Osteocyte (in vitro differentiated cells): ENCODE measurements around the gene ZDHHC7. TPM values are rescaled to one million over a fixed set of nuclear protein-coding genes. Genes with fewer than 3 reads are reported as not detected.

Experiments
- DNase-seq: peaks from one replicate; pipeline ENCODE4 v3.0.0; 2021; ENCODE audit warnings: mixed read lengths; ENCODE audit not compliant: unreplicated experiment; ENCODE audit errors: extremely low spot score
- H3K27ac Mint-ChIP-seq: one replicate; pipeline ENCODE4 v1.8.0; 2021; ENCODE audit warnings: mild to moderate bottlenecking, mixed read lengths; ENCODE audit not compliant: unreplicated experiment
- H3K27me3 Mint-ChIP-seq: one replicate; pipeline ENCODE4 v1.8.0; 2021; ENCODE audit warnings: mixed read lengths; ENCODE audit not compliant: unreplicated experiment
- H3K36me3 Mint-ChIP-seq: one replicate; pipeline ENCODE4 v1.8.0; 2021; ENCODE audit warnings: mixed read lengths; ENCODE audit not compliant: unreplicated experiment
- H3K4me1 Mint-ChIP-seq: one replicate; pipeline ENCODE4 v1.8.0; 2021; ENCODE audit warnings: mixed read lengths; ENCODE audit not compliant: unreplicated experiment
- H3K4me3 Mint-ChIP-seq: one replicate; pipeline ENCODE4 v1.8.0; 2021; ENCODE audit warnings: mild to moderate bottlenecking, moderate library complexity, mixed read lengths; ENCODE audit not compliant: unreplicated experiment
- H3K9me3 Mint-ChIP-seq: one replicate; pipeline ENCODE4 v1.8.0; 2021; ENCODE audit warnings: mixed read lengths; ENCODE audit not compliant: unreplicated experiment
- total RNA-seq: library from RNA; stranded (reverse); gene quantifications from 2 replicates; pipeline ENCODE4 v1.2.1, GENCODE V29; 2021
- TF ChIP-seq, protein P1 (sequence below): fragments of 200-600 bp; sonication (generic); IDR thresholded peaks from 2 replicates; pipeline ENCODE4 v1.5.0; 2021; ENCODE audit warnings: antibody characterized with exemption, mild to moderate bottlenecking, moderate library complexity

ZDHHC7 gene
- total RNA-seq, 1 donor from 2014 or later: 53.7 TPM

DNA sequence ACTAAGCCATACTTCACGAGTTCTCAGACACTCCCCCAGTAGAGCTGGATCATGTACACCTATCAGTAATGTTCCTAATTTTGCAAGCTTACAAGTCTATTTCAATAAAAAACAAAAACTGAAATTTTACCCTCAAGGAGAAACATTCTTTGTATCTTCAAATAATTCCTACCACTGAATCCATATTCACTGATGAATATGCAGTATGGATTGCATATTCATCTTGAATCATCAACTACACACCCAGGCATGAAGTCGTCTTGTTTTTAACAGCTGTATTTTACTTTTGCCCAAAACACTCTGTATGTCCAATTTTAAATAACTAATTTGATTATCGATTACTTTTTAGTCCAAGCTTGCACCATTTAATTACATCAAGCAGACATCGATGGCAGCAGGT is 31.8 kb downstream of the ZDHHC7 start:
- Mint-ChIP-seq H3K27me3 (no peaks in the 10 kb centered on the region), H3K36me3 (peaks cover 46% of the 10 kb centered on the region), H3K27ac (no peak overlapping the region), H3K4me3 (no peak overlapping the region), H3K4me1 (peaks cover 5% of the 10 kb centered on the region), H3K9me3 (no peaks in the 10 kb centered on the region)
- DNase-seq: no peak
- TF ChIP-seq, protein P1, sequence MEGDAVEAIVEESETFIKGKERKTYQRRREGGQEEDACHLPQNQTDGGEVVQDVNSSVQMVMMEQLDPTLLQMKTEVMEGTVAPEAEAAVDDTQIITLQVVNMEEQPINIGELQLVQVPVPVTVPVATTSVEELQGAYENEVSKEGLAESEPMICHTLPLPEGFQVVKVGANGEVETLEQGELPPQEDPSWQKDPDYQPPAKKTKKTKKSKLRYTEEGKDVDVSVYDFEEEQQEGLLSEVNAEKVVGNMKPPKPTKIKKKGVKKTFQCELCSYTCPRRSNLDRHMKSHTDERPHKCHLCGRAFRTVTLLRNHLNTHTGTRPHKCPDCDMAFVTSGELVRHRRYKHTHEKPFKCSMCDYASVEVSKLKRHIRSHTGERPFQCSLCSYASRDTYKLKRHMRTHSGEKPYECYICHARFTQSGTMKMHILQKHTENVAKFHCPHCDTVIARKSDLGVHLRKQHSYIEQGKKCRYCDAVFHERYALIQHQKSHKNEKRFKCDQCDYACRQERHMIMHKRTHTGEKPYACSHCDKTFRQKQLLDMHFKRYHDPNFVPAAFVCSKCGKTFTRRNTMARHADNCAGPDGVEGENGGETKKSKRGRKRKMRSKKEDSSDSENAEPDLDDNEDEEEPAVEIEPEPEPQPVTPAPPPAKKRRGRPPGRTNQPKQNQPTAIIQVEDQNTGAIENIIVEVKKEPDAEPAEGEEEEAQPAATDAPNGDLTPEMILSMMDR: no peak

DNA sequence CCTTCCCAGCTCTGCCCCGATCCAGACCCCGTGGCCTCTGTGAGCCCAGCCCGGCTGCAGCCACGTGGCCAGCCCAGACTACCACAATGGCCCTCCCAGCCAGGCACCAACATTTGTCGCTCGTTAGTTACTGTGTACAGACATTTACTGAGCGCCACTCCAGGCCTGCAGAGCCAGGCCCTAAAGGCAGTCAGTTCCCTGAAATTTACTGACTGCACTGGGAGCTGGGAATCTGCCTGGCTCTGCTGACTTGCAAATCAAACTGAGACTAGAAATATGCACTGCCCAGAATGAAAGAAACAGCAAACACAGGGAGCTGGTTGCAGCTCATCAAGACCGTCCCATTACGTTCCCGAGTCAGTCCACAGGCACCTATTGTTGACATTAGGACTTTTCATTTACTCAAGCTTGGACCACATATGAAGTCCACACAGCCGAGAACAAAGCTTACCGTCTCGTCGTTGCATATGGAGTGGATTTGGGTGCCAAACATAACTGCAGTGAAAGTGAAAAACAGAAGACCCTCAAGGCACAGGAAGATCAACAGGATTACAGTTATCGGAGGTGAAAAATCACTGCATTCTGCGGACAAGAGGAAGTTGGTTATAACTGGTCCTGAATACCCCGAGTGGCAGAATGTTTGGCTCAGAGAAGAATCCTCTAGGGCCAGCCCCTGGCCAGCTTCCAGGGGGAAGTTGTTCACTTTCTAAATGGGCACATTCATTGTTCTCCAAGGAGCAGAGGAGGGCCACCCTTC is 34.5 kb downstream of the ZDHHC7 start:
- Mint-ChIP-seq H3K4me3 (no peak overlapping the region), H3K27me3 (no peaks in the 10 kb centered on the region), H3K9me3 (no peaks in the 10 kb centered on the region), H3K36me3 (peaks cover 42% of the 10 kb centered on the region), H3K4me1 (peaks cover 5% of the 10 kb centered on the region), H3K27ac (no peak overlapping the region)
- TF ChIP-seq, protein P1: no peak
- no peak for DNase-seq

DNA sequence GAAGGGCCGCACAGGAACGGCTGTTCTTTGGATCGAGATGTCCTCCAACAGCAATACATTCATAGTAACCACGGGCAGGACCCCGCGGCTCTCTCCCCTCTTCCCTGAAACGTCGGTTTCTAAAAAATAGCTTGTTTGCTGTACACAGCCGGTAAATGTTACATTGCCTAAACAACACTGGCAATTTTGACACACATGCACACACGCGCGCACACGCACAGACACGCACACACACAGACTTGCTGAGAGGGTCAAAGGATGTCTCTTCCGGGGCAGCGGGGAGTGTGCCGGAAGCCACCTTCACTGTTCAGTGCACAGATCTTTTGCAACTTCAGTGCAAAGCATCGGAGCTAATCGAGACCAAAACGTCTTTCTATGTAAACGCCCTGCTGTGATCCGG is 35.8 kb downstream of the ZDHHC7 start:
- no peaks in the 10 kb centered on the region for H3K27me3 Mint-ChIP-seq
- no peaks in the 10 kb centered on the region for H3K9me3 Mint-ChIP-seq
- no peak for DNase-seq
- H3K4me1 Mint-ChIP-seq: peaks cover 7% of the 10 kb centered on the region
- peaks cover 33% of the 10 kb centered on the region for H3K36me3 Mint-ChIP-seq
- H3K4me3 Mint-ChIP-seq: no peak overlapping the region
- no peak overlapping the region for H3K27ac Mint-ChIP-seq
- TF ChIP-seq, protein P1: no peak

DNA sequence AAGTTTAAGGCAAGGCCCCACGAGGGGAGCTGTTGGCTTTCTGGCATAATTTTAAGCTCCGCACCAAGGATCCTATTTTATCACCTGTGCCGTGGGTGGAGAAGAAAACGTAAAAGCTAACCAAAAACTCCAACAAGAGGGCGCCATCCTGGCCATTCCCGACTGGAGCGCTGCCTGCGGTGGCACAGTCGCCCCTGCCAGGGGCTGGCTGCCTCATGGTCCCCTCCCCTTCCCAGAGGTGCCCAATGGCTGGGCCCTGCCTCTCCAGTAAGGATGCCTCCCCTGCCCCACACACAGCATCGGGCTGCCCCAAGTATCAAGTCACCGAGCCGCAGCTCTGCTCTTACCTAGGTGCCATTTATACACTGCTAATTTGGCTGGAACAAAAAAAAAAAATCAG is 36.3 kb downstream of the ZDHHC7 start:
- no peak for DNase-seq
- Mint-ChIP-seq H3K9me3 (no peaks in the 10 kb centered on the region), H3K4me1 (peaks cover 9% of the 10 kb centered on the region), H3K4me3 (no peak overlapping the region), H3K27ac (no peak overlapping the region), H3K36me3 (peaks cover 28% of the 10 kb centered on the region), H3K27me3 (no peaks in the 10 kb centered on the region)
- TF ChIP-seq, protein P1: no peak

DNA sequence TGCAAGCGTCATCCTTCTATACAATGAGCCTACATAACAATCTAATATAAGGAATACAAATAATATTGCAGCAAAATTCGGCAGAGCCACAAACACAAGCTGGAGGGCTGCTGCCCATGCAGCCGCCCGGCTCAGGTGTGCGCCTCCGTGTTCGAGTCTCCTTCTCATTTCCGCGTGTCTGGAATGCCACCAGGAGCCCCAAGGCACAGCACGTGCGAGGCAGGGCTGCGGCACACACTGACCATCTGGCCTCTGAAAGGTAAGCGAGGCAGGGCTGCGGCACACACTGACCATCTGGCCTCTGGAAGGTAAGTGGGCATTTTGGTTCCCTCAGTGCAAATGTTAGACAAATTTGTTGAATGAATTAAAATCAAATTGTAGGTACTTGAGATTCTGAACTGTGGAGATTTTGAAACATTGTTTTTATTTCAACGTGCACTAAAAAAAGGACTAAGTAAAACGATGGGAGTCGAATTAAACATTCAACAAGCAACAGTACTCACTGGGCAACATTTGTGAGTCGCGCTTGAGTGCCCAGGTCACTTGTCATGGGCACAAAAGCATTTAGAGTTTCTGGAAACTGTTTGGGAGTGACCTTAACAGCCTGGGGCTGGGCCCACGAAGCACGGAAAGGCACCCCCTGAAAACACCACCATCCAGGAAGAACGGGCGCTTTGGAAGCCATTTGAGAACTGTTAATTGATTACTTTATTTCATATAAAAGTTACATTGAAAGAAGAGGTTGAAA is 37.4 kb downstream of the ZDHHC7 start:
- TF ChIP-seq, protein P1: no peak
- no peak for DNase-seq
- H3K27ac Mint-ChIP-seq: no peak overlapping the region
- no peak overlapping the region for H3K4me3 Mint-ChIP-seq
- H3K36me3 Mint-ChIP-seq: peaks cover 22% of the 10 kb centered on the region
- peaks cover 6% of the 10 kb centered on the region for H3K4me1 Mint-ChIP-seq
- H3K27me3 Mint-ChIP-seq: no peaks in the 10 kb centered on the region
- no peaks in the 10 kb centered on the region for H3K9me3 Mint-ChIP-seq
